NCI-H526 treated with DMSO at 0.1 percent for 48 hours (cell line): ENCODE measurements around the gene CCDC106.

Experiments
- DNase-seq: peaks from one replicate; lab custom pipeline; 2025; lab: John Stamatoyannopoulos, UW

CCDC106 gene

GRCh38 chr19:55683449-55684261 lies 35.6 kb downstream of the CCDC106 start:
- DNase-seq = no peak

- no peak for DNase-seq
Observed at GRCh38 chr19:55684946-55685681, 37.1 kb downstream of the CCDC106 start.

- DNase-seq = no peak
Observed at GRCh38 chr19:55685776-55686175, 37.8 kb downstream of the CCDC106 start.

GRCh38 chr19:55686311-55687050 lies 38.5 kb downstream of the CCDC106 start:
- DNase-seq = no peak

GRCh38 chr19:55687281-55688201 lies 39.5 kb downstream of the CCDC106 start:
- no peak for DNase-seq

GRCh38 chr19:55688422-55689218 lies 40.6 kb downstream of the CCDC106 start:
- no peak for DNase-seq

- no peak for DNase-seq
Observed at GRCh38 chr19:55689411-55690108, 41.5 kb downstream of the CCDC106 start.

- no peak for DNase-seq
Observed at GRCh38 chr19:55690109-55690768, 42.2 kb downstream of the CCDC106 start.

GRCh38 chr19:55690769-55691545 lies 42.9 kb downstream of the CCDC106 start:
- no peak for DNase-seq

- DNase-seq = no peak
Observed at GRCh38 chr19:55691561-55692481, 43.8 kb downstream of the CCDC106 start.

- DNase-seq = no peak
Observed at GRCh38 chr19:55692681-55693081, 44.7 kb downstream of the CCDC106 start.

- DNase-seq = no peak
Observed at GRCh38 chr19:55693336-55693974, 45.4 kb downstream of the CCDC106 start.

- no peak for DNase-seq
Observed at GRCh38 chr19:55694241-55694655, 46.2 kb downstream of the CCDC106 start.

GRCh38 chr19:55694656-55695491 lies 46.9 kb downstream of the CCDC106 start:
- no peak for DNase-seq

- DNase-seq = no peak
Observed at GRCh38 chr19:55695511-55696290, 47.7 kb downstream of the CCDC106 start.
